Right cardiac atrium (tissue), 5 donors: Measurements from ENCODE around the gene ASMTL. TPM values are rescaled to one million over a fixed set of nuclear protein-coding genes. Genes with fewer than 3 reads are reported as not detected.
A peak's percentile ranks its signal among the peaks of the same experiment; 100 is the strongest.
"Not testable (repeated sequence)": the region's sequence is repeated elsewhere in the genome, so short reads cannot be mapped to it uniquely, and the experiment has no call there.

ENCODE experiments used
- ATAC-seq, 2 donors: fragments of 200-7000 bp; cut with Tn5 transposase; one replicate each; pipeline versions ENCODE4 v1.8.0 to v1.9.1; 2020; ENCODE audit warnings: moderate library complexity in 2 of 2, mild to moderate bottlenecking in 1 of 2
- DNase-seq, 3 donors: peaks; one replicate each; pipeline ENCODE4 v3.0.0-alpha.2; 2020
- H3K27ac ChIP-seq: one replicate; pipeline ENCODE4 v1.5.1; 2013; ENCODE audit warnings: mild to moderate bottlenecking, low read length, control low read depth, moderate library complexity
- H3K27me3 ChIP-seq: one replicate; pipeline ENCODE4 v1.6.1; 2013; ENCODE audit not compliant: control insufficient read depth, insufficient read depth
- H3K4me1 ChIP-seq: one replicate; pipeline ENCODE4 v1.6.1; 2013; ENCODE audit warnings: low read length; ENCODE audit not compliant: control insufficient read depth, insufficient read depth
- H3K4me3 ChIP-seq: one replicate; pipeline ENCODE4 v1.5.1; 2013; ENCODE audit warnings: low read length, control low read depth
- H3K9me3 ChIP-seq: one replicate; pipeline ENCODE4 v1.6.1; 2013; ENCODE audit warnings: low read length; ENCODE audit not compliant: control insufficient read depth
- WGBS: extraction: QIAGEN DNeasy Blood & Tissue Kit; methylation state at CpG from one replicate; pipeline ENCODE4 v1.1.7; 2013; 5-methylcytosine and 5-hydroxymethylcytosine counted together
- intact Hi-C, 4 donors: fragments of 100-400 bp; cut with DNase I; formaldehyde crosslinking; loops; one replicate each; pipeline versions ENCODE4 v1.11.0 to v1.14.0; 2022 to 2023
- polyA plus RNA-seq: library from polyadenylated mRNA; stranded (reverse); fragments of 200-250 nt; gene quantifications from one replicate; pipeline ENCODE4 v1.2.3, GENCODE V29; 2013
- total RNA-seq, 4 donors: library from RNA; stranded (reverse); fragmentation: NEBNext Ultra II Directional; extraction: Animal tissue kit (Norgen Biotek cat#: 25700); gene quantifications; one replicate each; pipeline ENCODE4 v1.2.1, GENCODE V29; 2021
- donor health status: healthy with polysubstance abuse.
- donor health status: DM: no; HTN: yes; CAD: no.
- donor health status: DM: no; HTN: no; CAD: no.
- donor health status: DM: no; HTN: yes; CAD: no; lungs with severe emphysema.
- donor health status: DM: yes; HTN: yes; CAD: no.

ASMTL gene
- total and polyA plus RNA-seq, 5 donors = 27.7 to 34.4 (median 34.1) TPM

GRCh38 chrX:1453395-1453783 lies 680 bp upstream of the ASMTL start:
- under 1% methylated on average over 34 of the region's 34 CpGs for WGBS
- peak in 1 of 3 donors; percentile 91 for DNase-seq

GRCh38 chrX:1451661-1452515 lies 821 bp downstream of the ASMTL start:
- no peaks in the 10 kb centered on the region for H3K4me1 ChIP-seq
- no peaks in the 10 kb centered on the region for H3K27me3 ChIP-seq
- no peaks in the 10 kb centered on the region for H3K9me3 ChIP-seq
- 31% methylated on average over 23 of the region's 23 CpGs for WGBS
- DNase-seq = peak; percentile 54 to 74 (median 72)
- peak overlapping the region; percentile 63 for H3K4me3 ChIP-seq
- intact Hi-C loops = loop anchor here in 1 of 4 donors (5.0 kb wide), 1 partner anchor 130 kb away; no protein-coding TSS in a partner anchor
- no peak for ATAC-seq
- no peak overlapping the region for H3K27ac ChIP-seq

More at GRCh38 chrX:1453395-1453783, 680 bp upstream of the ASMTL start:
- no peaks in the 10 kb centered on the region for H3K9me3 ChIP-seq
- no peaks in the 10 kb centered on the region for H3K4me1 ChIP-seq
- ATAC-seq = peak; percentile 19 to 38
- H3K27ac ChIP-seq = peak overlapping the region; percentile 88
- H3K27me3 ChIP-seq = no peaks in the 10 kb centered on the region
- H3K4me3 ChIP-seq = peak overlapping the region; percentile 62
- intact Hi-C loops = loop anchor here in 1 of 4 donors (5.0 kb wide), 1 partner anchor 129 kb away; no protein-coding TSS in a partner anchor

GRCh38 chrX:1451251-1451660 lies 1.5 kb downstream of the ASMTL start:
- DNase-seq = no peak
- 86% methylated on average over 6 of the region's 6 CpGs for WGBS
- Histone ChIP-seq H3K27ac (no peak overlapping the region), H3K4me1 (no peaks in the 10 kb centered on the region), H3K27me3 (no peaks in the 10 kb centered on the region), H3K4me3 (no peak overlapping the region), H3K9me3 (no peaks in the 10 kb centered on the region)
- no peak for ATAC-seq
- intact Hi-C loops = loop anchor here in 1 of 4 donors (5.0 kb wide), 1 partner anchor 131 kb away; no protein-coding TSS in a partner anchor

- H3K27me3 ChIP-seq = no peaks in the 10 kb centered on the region
- DNase-seq (peak in 1 of 3 donors; percentile 47), ATAC-seq (no peak)
- H3K27ac ChIP-seq = no peak overlapping the region
- intact Hi-C loops = loop anchor here in 1 of 4 donors (5.0 kb wide), 1 partner anchor 132 kb away; no protein-coding TSS in a partner anchor
- no peaks in the 10 kb centered on the region for H3K9me3 ChIP-seq
- no peak overlapping the region for H3K4me3 ChIP-seq
- WGBS = 84% methylated on average over 9 of the region's 9 CpGs
- H3K4me1 ChIP-seq = no peaks in the 10 kb centered on the region
These were observed 2.1 kb downstream of the ASMTL start for GRCh38 chrX:1450361-1451161.

- Histone ChIP-seq H3K9me3 (no peaks in the 10 kb centered on the region), H3K4me3 (no peak overlapping the region), H3K27me3 (no peaks in the 10 kb centered on the region), H3K4me1 (no peaks in the 10 kb centered on the region), H3K27ac (no peak overlapping the region)
- intact Hi-C loops = loop anchor here in 2 of 4 donors (5.0 to 10.0 kb wide), 2 partner anchors 55 to 133 kb away; partner anchors contain the start of gene SLC25A6 (in 2 of the 2)
- 100% methylated on average over 2 of the region's 2 CpGs for WGBS
- DNase-seq = no peak
- no peak for ATAC-seq
These were observed 2.9 kb downstream of the ASMTL start for GRCh38 chrX:1449823-1450149.

GRCh38 chrX:1449036-1449822 lies 3.5 kb downstream of the ASMTL start:
- DNase-seq = peak in 1 of 3 donors; percentile 21
- Histone ChIP-seq H3K4me3 (no peak overlapping the region), H3K27ac (no peak overlapping the region), H3K4me1 (no peaks in the 10 kb centered on the region), H3K9me3 (no peaks in the 10 kb centered on the region), H3K27me3 (no peaks in the 10 kb centered on the region)
- WGBS = 90% methylated on average over 9 of the region's 9 CpGs
- ATAC-seq = no peak
- intact Hi-C loops = loop anchor here in 2 of 4 donors (10.0 kb wide), 1 partner anchor 54 kb away; the partner anchor contains the start of gene SLC25A6 (in 2 of the 2)

GRCh38 chrX:1448573-1449001 lies 4.1 kb downstream of the ASMTL start:
- H3K27ac ChIP-seq, ATAC-seq, H3K9me3 ChIP-seq, H3K27me3 ChIP-seq, H3K4me3 ChIP-seq, H3K4me1 ChIP-seq: not testable (repeated sequence)
- intact Hi-C loops = loop anchor here in 2 of 4 donors (10.0 kb wide), 1 partner anchor 54 kb away; the partner anchor contains the start of gene SLC25A6 (in 2 of the 2)
- DNase-seq = peak in 1 of 3 donors; percentile 9
- WGBS = 98% methylated on average over 5 of the region's 5 CpGs

GRCh38 chrX:1447969-1448572 lies 4.6 kb downstream of the ASMTL start:
- intact Hi-C loops = loop anchor here in 2 of 4 donors (10.0 kb wide), 1 partner anchor 53 kb away; the partner anchor contains the start of gene SLC25A6 (in 2 of the 2)
- not testable (repeated sequence) for H3K4me1 ChIP-seq, H3K4me3 ChIP-seq, H3K27ac ChIP-seq, H3K9me3 ChIP-seq, ATAC-seq, H3K27me3 ChIP-seq
- over 99% methylated on average over 8 of the region's 8 CpGs for WGBS
- peak in 2 of 3 donors; percentile 1 to 21 for DNase-seq

- not testable (repeated sequence) for H3K27ac ChIP-seq, ATAC-seq, H3K9me3 ChIP-seq, H3K27me3 ChIP-seq, H3K4me3 ChIP-seq, H3K4me1 ChIP-seq
- intact Hi-C loops = loop anchor here in 2 of 4 donors (10.0 kb wide), 1 partner anchor 52 kb away; the partner anchor contains the start of gene SLC25A6 (in 2 of the 2)
- peak in 2 of 3 donors; percentile 2 for DNase-seq
- WGBS = 93% methylated on average over 13 of the region's 13 CpGs
These were observed 5.4 kb downstream of the ASMTL start for GRCh38 chrX:1446984-1447968.
